ENCODE data around the gene C5. TPM values are rescaled to one million over a fixed set of nuclear protein-coding genes. Genes with fewer than 3 reads are reported as not detected.

The C5 gene
- total RNA-seq, 1 donor from 2014 or later: 3.1 TPM

DNA sequence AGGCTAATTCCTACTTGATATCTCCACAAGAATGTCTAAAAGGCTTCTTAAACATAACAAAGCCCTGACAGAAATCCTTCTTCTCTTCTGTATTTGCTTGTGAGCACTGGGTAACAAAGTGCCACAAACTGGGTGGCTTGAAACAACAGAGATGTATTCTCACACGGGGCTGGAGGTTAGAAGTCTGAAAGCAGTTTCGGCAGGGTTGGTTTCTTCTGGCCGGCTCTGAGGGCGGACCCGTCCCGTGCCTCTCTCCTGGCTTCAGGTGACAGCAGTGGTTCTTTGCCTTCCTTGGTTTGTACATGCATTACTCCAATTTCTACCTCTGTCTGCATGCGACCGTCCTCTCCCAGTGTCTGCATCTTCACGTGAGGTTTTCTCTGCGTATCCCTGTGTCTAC is 109.5 kb downstream of the C5 start:
- H3K27ac Mint-ChIP-seq: no peak overlapping the region
- H3K4me3 Mint-ChIP-seq: no peak overlapping the region
- H3K36me3 Mint-ChIP-seq: no peaks in the 10 kb centered on the region
- H3K4me1 Mint-ChIP-seq: peaks cover 34% of the 10 kb centered on the region
- H3K27me3 Mint-ChIP-seq (ENCODE audit: low read depth): peaks cover 6% of the 10 kb centered on the region
- TF ChIP-seq, protein P1, sequence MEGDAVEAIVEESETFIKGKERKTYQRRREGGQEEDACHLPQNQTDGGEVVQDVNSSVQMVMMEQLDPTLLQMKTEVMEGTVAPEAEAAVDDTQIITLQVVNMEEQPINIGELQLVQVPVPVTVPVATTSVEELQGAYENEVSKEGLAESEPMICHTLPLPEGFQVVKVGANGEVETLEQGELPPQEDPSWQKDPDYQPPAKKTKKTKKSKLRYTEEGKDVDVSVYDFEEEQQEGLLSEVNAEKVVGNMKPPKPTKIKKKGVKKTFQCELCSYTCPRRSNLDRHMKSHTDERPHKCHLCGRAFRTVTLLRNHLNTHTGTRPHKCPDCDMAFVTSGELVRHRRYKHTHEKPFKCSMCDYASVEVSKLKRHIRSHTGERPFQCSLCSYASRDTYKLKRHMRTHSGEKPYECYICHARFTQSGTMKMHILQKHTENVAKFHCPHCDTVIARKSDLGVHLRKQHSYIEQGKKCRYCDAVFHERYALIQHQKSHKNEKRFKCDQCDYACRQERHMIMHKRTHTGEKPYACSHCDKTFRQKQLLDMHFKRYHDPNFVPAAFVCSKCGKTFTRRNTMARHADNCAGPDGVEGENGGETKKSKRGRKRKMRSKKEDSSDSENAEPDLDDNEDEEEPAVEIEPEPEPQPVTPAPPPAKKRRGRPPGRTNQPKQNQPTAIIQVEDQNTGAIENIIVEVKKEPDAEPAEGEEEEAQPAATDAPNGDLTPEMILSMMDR (IDR thresholded peaks at IDR 0.05; ENCODE audit: unreplicated experiment): no peak
- no peak for DNase-seq (ENCODE audit: low spot score in 2 of 2, unreplicated experiment in 2 of 2)
- no peaks in the 10 kb centered on the region for H3K9me3 Mint-ChIP-seq

- Mint-ChIP-seq H3K4me3 (no peak overlapping the region), H3K27ac (no peak overlapping the region), H3K36me3 (no peaks in the 10 kb centered on the region), H3K4me1 (peaks cover 42% of the 10 kb centered on the region), H3K27me3 (ENCODE audit: low read depth) (peaks cover 6% of the 10 kb centered on the region), H3K9me3 (no peaks in the 10 kb centered on the region)
- TF ChIP-seq, protein P1 (IDR thresholded peaks at IDR 0.05; ENCODE audit: unreplicated experiment): no peak
- DNase-seq (ENCODE audit: low spot score in 2 of 2, unreplicated experiment in 2 of 2): no peak
Observed at GRCh38 chr9:120938851-120939250, 111.2 kb downstream of the C5 start.

- no peak for DNase-seq (ENCODE audit: low spot score in 2 of 2, unreplicated experiment in 2 of 2)
- Mint-ChIP-seq H3K4me3 (no peak overlapping the region), H3K4me1 (peaks cover 39% of the 10 kb centered on the region), H3K27ac (peak overlapping the region; percentile 32), H3K36me3 (no peaks in the 10 kb centered on the region), H3K9me3 (no peaks in the 10 kb centered on the region), H3K27me3 (ENCODE audit: low read depth) (peaks cover 9% of the 10 kb centered on the region)
- TF ChIP-seq, protein P1 (IDR thresholded peaks at IDR 0.05; ENCODE audit: unreplicated experiment): no peak
Observed at GRCh38 chr9:120937596-120937995, 112.5 kb downstream of the C5 start.

DNA sequence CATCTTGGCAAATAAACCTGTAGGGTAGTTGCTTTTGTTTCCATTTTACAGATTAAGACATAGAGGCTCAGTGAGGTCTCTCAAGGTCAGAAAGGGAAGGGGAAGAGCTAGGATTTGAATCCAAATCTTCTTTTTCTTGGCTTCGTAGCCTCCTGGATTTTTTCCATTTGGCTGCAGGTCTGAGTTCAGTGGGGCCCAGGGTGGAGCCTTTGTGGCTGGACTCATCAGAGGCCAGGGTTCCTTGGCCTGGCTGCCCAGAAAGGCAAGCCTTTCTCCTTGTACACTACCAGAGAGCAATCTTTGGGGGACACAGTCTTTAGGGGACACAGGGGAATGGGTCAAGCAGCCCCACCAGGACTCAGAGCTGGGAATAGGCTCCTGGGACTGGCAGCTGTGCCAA is 112.9 kb downstream of the C5 start:
- Mint-ChIP-seq H3K27ac (peak overlapping the region; percentile 60), H3K9me3 (no peaks in the 10 kb centered on the region), H3K4me1 (peaks cover 34% of the 10 kb centered on the region), H3K27me3 (ENCODE audit: low read depth) (peaks cover 10% of the 10 kb centered on the region), H3K36me3 (no peaks in the 10 kb centered on the region), H3K4me3 (no peak overlapping the region)
- DNase-seq (ENCODE audit: low spot score in 2 of 2, unreplicated experiment in 2 of 2): no peak
- TF ChIP-seq, protein P1 (IDR thresholded peaks at IDR 0.05; ENCODE audit: unreplicated experiment): no peak

GRCh38 chr9:120936764-120937122 is 113.3 kb downstream of the C5 start:
- H3K27me3 Mint-ChIP-seq (ENCODE audit: low read depth): peaks cover 11% of the 10 kb centered on the region
- H3K27ac Mint-ChIP-seq: peak overlapping the region; percentile 98
- no peak overlapping the region for H3K4me3 Mint-ChIP-seq
- peaks cover 33% of the 10 kb centered on the region for H3K4me1 Mint-ChIP-seq
- H3K36me3 Mint-ChIP-seq: no peaks in the 10 kb centered on the region
- H3K9me3 Mint-ChIP-seq: no peaks in the 10 kb centered on the region
- DNase-seq (ENCODE audit: low spot score in 2 of 2, unreplicated experiment in 2 of 2): no peak
- TF ChIP-seq, protein P1 (IDR thresholded peaks at IDR 0.05; ENCODE audit: unreplicated experiment): peak; percentile 10
